SK-N-SH (cell line): ENCODE measurements around the gene FASTKD3.

ENCODE experiments used
- EZH2phosphoT487 ChIP-seq: fragments of 200-600 bp; sonication (generic); IDR thresholded peaks from 2 replicates; pipeline ENCODE4 v1.6.1; 2017; ENCODE audit warnings: low read depth, mixed run types, mild to moderate bottlenecking, antibody characterized with exemption, moderate library complexity, borderline replicate concordance
- GABPA ChIP-seq: IDR thresholded peaks from 2 replicates; pipeline ENCODE4 v1.4.0; 2012; ENCODE audit warnings: low read depth, mild to moderate bottlenecking
- MXI1 ChIP-seq: IDR thresholded peaks from 2 replicates; pipeline ENCODE4 v1.6.1; 2012; ENCODE audit warnings: mild to moderate bottlenecking, low read depth, low read length, improper control_type of control experiment
- NFIC ChIP-seq: IDR thresholded peaks from 2 replicates; pipeline ENCODE4 v1.4.0; 2012; ENCODE audit warnings: borderline replicate concordance
- RAD21 ChIP-seq: IDR thresholded peaks from 2 replicates; pipeline ENCODE4 v1.6.1; 2012; ENCODE audit warnings: mild to moderate bottlenecking, low read length
- RFX5 ChIP-seq: IDR thresholded peaks from 2 replicates; pipeline ENCODE4 v1.6.1; 2012; ENCODE audit warnings: mild to moderate bottlenecking, improper control_type of control experiment, low read length
- YY1 ChIP-seq: IDR thresholded peaks from 2 replicates; pipeline ENCODE4 v1.4.0; 2012; ENCODE audit warnings: low read depth, mild to moderate bottlenecking
- TF ChIP-seq, protein P1 (sequence below): fragments of 200-600 bp; sonication (generic); IDR thresholded peaks from 2 replicates; pipeline ENCODE4 v1.6.1; 2017; ENCODE audit warnings: antibody characterized with exemption, mild to moderate bottlenecking, moderate library complexity
- TF ChIP-seq, protein P2 (sequence below): IDR thresholded peaks from 2 replicates; pipeline ENCODE4 v1.4.0; 2012; ENCODE audit warnings: low read depth, borderline replicate concordance

DNA sequence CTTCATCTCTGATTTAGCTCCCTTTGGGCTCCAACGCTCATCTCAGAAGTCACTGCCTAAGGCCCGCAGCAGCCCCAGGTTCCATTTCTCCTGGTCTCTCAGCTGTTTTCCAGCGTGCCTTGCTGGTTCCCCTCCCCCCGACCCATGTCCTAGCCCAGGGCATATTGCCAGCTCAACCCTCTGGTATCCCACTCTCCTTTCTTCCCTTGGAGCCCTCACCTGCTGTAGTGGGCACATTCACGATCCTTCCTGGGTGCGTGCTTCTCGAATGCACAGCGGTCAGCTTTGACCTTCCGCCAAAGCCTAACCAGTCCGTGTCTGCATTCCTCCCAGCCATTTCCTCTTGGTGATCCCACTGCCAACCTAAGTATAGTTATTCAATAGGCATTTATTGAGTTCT, 54.0 kb downstream of the FASTKD3 start:
- TF ChIP-seq, protein P1, sequence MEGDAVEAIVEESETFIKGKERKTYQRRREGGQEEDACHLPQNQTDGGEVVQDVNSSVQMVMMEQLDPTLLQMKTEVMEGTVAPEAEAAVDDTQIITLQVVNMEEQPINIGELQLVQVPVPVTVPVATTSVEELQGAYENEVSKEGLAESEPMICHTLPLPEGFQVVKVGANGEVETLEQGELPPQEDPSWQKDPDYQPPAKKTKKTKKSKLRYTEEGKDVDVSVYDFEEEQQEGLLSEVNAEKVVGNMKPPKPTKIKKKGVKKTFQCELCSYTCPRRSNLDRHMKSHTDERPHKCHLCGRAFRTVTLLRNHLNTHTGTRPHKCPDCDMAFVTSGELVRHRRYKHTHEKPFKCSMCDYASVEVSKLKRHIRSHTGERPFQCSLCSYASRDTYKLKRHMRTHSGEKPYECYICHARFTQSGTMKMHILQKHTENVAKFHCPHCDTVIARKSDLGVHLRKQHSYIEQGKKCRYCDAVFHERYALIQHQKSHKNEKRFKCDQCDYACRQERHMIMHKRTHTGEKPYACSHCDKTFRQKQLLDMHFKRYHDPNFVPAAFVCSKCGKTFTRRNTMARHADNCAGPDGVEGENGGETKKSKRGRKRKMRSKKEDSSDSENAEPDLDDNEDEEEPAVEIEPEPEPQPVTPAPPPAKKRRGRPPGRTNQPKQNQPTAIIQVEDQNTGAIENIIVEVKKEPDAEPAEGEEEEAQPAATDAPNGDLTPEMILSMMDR: no peak
- TF ChIP-seq, protein P2, sequence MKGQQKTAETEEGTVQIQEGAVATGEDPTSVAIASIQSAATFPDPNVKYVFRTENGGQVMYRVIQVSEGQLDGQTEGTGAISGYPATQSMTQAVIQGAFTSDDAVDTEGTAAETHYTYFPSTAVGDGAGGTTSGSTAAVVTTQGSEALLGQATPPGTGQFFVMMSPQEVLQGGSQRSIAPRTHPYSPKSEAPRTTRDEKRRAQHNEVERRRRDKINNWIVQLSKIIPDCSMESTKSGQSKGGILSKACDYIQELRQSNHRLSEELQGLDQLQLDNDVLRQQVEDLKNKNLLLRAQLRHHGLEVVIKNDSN: no peak
- TF ChIP-seq MXI1 (no peak), GABPA (no peak), YY1 (no peak), RFX5 (no peak), NFIC (no peak), RAD21 (no peak), EZH2phosphoT487 (no peak)
